Endothelial cell of umbilical vein (primary cell): ENCODE measurements around the gene EGFL6.

ENCODE experiments used
- CTCF ChIP-seq, 2 donors: IDR thresholded peaks; 1 replicate in 1 of 2; 2 replicates in 1 of 2; pipeline ENCODE4 v1.5.1; 2011; ENCODE audit warnings: low read length in 2 of 2, mild to moderate bottlenecking in 2 of 2, moderate library complexity in 2 of 2, control low read depth in 1 of 2, inconsistent platforms in 1 of 2, low read depth in 1 of 2; ENCODE audit not compliant: insufficient read depth in 1 of 2; ENCODE audit errors: extremely low read depth in 1 of 2
- EZH2 ChIP-seq: IDR thresholded peaks from 2 replicates; pipeline ENCODE4 v1.6.1; 2012; ENCODE audit warnings: borderline replicate concordance, low read depth, mild to moderate bottlenecking, moderate library complexity, low read length, inconsistent platforms; ENCODE audit not compliant: severe bottlenecking
- FOS ChIP-seq: IDR thresholded peaks from 2 replicates; pipeline ENCODE4 v1.6.1; 2011; ENCODE audit warnings: mild to moderate bottlenecking, low read length, moderate library complexity, borderline replicate concordance; ENCODE audit not compliant: insufficient read depth
- JUN ChIP-seq: IDR thresholded peaks from 2 replicates; pipeline ENCODE4 v1.6.1; 2011; ENCODE audit warnings: borderline replicate concordance, low read depth; ENCODE audit not compliant: insufficient read length, insufficient read depth
- MAX ChIP-seq: IDR thresholded peaks from 2 replicates; pipeline ENCODE4 v1.6.1; 2011; ENCODE audit not compliant: insufficient read depth, insufficient read length
- POLR2AphosphoS5 ChIP-seq: IDR thresholded peaks from 2 replicates; pipeline ENCODE4 v1.6.1; 2012; ENCODE audit warnings: low read depth, mild to moderate bottlenecking, control low read depth, low read length, moderate library complexity; ENCODE audit not compliant: insufficient read depth

- TF ChIP-seq CTCF (IDR thresholded peaks at IDR 0.05; ENCODE audit: extremely low read depth in 1 of 2, insufficient read depth in 1 of 2, low read depth in 1 of 2, low read length in 2 of 2), result no peak
- TF ChIP-seq FOS, result no peak
- no peak for TF ChIP-seq EZH2
- no peak for TF ChIP-seq POLR2AphosphoS5
- TF ChIP-seq JUN, result no peak
- no peak for TF ChIP-seq MAX
Observed at GRCh38 chrX:13620207-13620606, 50.8 kb downstream of the EGFL6 start.
